ENCODE results near the gene ATP6V0A1. TPM values are rescaled to one million over a fixed set of nuclear protein-coding genes. Genes with fewer than 3 reads are reported as not detected.

Gene ATP6V0A1
- total and polyA plus RNA-seq, 2 of the 4 experiments (the other 2 are of a cell fraction), result 18.8 to 34.0 TPM

- Histone ChIP-seq H3K56ac (ENCODE audit: extremely low read depth, insufficient read depth, low read length) (no peak overlapping the region), H2AK9ac (replicated peaks; ENCODE audit: low read depth, low read length, poor library complexity) (no peak overlapping the region), H2BK5ac (ENCODE audit: low read depth, low read length, poor library complexity, severe bottlenecking) (no peak overlapping the region), H3K27ac (ENCODE audit: insufficient read depth, low read length) (no peak overlapping the region), H2BK120ac (ENCODE audit: low read depth, low read length) (no peak overlapping the region), H3K18ac (ENCODE audit: low read depth, low read length) (no peak overlapping the region), H3K4ac (ENCODE audit: low read depth, low read length) (no peak overlapping the region), H4K20me1 (ENCODE audit: insufficient read depth, low read length) (no peaks in the 10 kb centered on the region), H3K23ac (ENCODE audit: low read depth, low read length) (no peak overlapping the region), H4K91ac (ENCODE audit: insufficient read depth, low read depth, low read length) (no peak overlapping the region), H3K9me1 (ENCODE audit: insufficient read depth, low read length) (no peaks in the 10 kb centered on the region), H3K4me2 (ENCODE audit: low read depth, low read length) (no peak overlapping the region), H3K36me3 (ENCODE audit: control insufficient read depth, insufficient read depth, low read length) (no peaks in the 10 kb centered on the region), H3K4me1 (ENCODE audit: control insufficient read depth, insufficient read depth, low read length) (peaks cover 4% of the 10 kb centered on the region), H3K9me3 (ENCODE audit: control insufficient read depth, insufficient read depth, low read length) (no peaks in the 10 kb centered on the region), H2BK20ac (ENCODE audit: low read depth, low read length) (no peak overlapping the region), H4K5ac (ENCODE audit: low read depth, low read length) (no peak overlapping the region), H2AK5ac (ENCODE audit: low read depth, low read length) (no peak overlapping the region), H3K27me3 (ENCODE audit: control insufficient read depth, insufficient read depth, low read length) (no peaks in the 10 kb centered on the region), H3K14ac (replicated peaks; ENCODE audit: low read depth, low read length) (no peak overlapping the region), H4K8ac (ENCODE audit: low read depth in 2 of 2, low read length in 2 of 2) (no peak overlapping the region), H3K79me1 (ENCODE audit: low read depth in 1 of 2, low read length in 2 of 2) (peaks cover 0 to 1% of the 10 kb centered on the region in 2 experiments; a peak in 1 of 4 replicates), H2BK15ac (ENCODE audit: low read depth, low read length) (no peak overlapping the region), H3K4me3 (ENCODE audit: insufficient read depth, low read depth, low read length) (no peak overlapping the region), H3K9ac (ENCODE audit: low read depth, low read length) (no peak overlapping the region), H2AFZ (replicated peaks; ENCODE audit: low read length, poor library complexity) (no peak overlapping the region)
- DNase-seq, result no peak
- WGBS, 2 experiments (ENCODE audit: extremely low coverage in 2 of 2, insufficient read length in 1 of 2), result no CpG with 5 or more reads among the region's 2 CpGs
- intact Hi-C loops (cut with micrococcal nuclease) (no loop called here), in situ Hi-C loops (cut with MboI; ENCODE audit: low sequenced_read_pairs) (no loop called here), dilution Hi-C loops (cut with HindIII; ENCODE audit: low sequenced_read_pairs, unreplicated experiment) (no loop called here)
- no TSS peak for BruUV-seq (replicated peaks)
- ChIA-PET POLR2A (ENCODE audit: unreplicated experiment) (no interaction called here), CTCF (interaction anchor here (0.6 kb wide), 1 partner anchor 184 kb away, joined by 7 read pairs; no protein-coding TSS in a partner anchor)
- no peak for ATAC-seq (ENCODE audit: low read depth)
- TF ChIP-seq MXI1 (IDR thresholded peaks at IDR 0.05; ENCODE audit: borderline replicate concordance, low read depth, low read length), result no peak
- no peak for TF ChIP-seq RCOR1 (IDR thresholded peaks at IDR 0.05; ENCODE audit: insufficient replicate concordance, low read length)
- no peak for TF ChIP-seq CEBPB (IDR thresholded peaks at IDR 0.05; ENCODE audit: low read depth, low read length)
- TF ChIP-seq MAFK (IDR thresholded peaks at IDR 0.05; ENCODE audit: low read depth, low read length), result no peak
- TF ChIP-seq FOS (IDR thresholded peaks at IDR 0.05; ENCODE audit: low read depth, low read length), result no peak
- TF ChIP-seq, protein P1, sequence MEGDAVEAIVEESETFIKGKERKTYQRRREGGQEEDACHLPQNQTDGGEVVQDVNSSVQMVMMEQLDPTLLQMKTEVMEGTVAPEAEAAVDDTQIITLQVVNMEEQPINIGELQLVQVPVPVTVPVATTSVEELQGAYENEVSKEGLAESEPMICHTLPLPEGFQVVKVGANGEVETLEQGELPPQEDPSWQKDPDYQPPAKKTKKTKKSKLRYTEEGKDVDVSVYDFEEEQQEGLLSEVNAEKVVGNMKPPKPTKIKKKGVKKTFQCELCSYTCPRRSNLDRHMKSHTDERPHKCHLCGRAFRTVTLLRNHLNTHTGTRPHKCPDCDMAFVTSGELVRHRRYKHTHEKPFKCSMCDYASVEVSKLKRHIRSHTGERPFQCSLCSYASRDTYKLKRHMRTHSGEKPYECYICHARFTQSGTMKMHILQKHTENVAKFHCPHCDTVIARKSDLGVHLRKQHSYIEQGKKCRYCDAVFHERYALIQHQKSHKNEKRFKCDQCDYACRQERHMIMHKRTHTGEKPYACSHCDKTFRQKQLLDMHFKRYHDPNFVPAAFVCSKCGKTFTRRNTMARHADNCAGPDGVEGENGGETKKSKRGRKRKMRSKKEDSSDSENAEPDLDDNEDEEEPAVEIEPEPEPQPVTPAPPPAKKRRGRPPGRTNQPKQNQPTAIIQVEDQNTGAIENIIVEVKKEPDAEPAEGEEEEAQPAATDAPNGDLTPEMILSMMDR (conservative IDR thresholded peaks at IDR 0.05; ENCODE audit: low read depth, low read length), result no peak
- TF ChIP-seq, protein P2, sequence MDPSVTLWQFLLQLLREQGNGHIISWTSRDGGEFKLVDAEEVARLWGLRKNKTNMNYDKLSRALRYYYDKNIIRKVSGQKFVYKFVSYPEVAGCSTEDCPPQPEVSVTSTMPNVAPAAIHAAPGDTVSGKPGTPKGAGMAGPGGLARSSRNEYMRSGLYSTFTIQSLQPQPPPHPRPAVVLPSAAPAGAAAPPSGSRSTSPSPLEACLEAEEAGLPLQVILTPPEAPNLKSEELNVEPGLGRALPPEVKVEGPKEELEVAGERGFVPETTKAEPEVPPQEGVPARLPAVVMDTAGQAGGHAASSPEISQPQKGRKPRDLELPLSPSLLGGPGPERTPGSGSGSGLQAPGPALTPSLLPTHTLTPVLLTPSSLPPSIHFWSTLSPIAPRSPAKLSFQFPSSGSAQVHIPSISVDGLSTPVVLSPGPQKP (IDR thresholded peaks at IDR 0.05; ENCODE audit: borderline replicate concordance, low read depth, low read length), result no peak
- no peak for TF ChIP-seq NFE2L2 (IDR thresholded peaks at IDR 0.05; ENCODE audit: low read depth, low read length)
- TF ChIP-seq CHD1 (IDR thresholded peaks at IDR 0.05; ENCODE audit: low read depth, low read length), result no peak
- no peak for TF ChIP-seq RFX5 (IDR thresholded peaks at IDR 0.05; ENCODE audit: low read depth, low read length)
Measured at GRCh38 chr17:42453439-42453838, 5.2 kb upstream of the ATP6V0A1 start.

All from IMR-90 (cell line).